Measurements from ENCODE around the gene NEUROD1.

Gene NEUROD1

GRCh38 chr2:181684454-181685149 lies 4.3 kb upstream of the NEUROD1 start:
- DNase-seq (ENCODE audit: low read depth), result no peak

DNA sequence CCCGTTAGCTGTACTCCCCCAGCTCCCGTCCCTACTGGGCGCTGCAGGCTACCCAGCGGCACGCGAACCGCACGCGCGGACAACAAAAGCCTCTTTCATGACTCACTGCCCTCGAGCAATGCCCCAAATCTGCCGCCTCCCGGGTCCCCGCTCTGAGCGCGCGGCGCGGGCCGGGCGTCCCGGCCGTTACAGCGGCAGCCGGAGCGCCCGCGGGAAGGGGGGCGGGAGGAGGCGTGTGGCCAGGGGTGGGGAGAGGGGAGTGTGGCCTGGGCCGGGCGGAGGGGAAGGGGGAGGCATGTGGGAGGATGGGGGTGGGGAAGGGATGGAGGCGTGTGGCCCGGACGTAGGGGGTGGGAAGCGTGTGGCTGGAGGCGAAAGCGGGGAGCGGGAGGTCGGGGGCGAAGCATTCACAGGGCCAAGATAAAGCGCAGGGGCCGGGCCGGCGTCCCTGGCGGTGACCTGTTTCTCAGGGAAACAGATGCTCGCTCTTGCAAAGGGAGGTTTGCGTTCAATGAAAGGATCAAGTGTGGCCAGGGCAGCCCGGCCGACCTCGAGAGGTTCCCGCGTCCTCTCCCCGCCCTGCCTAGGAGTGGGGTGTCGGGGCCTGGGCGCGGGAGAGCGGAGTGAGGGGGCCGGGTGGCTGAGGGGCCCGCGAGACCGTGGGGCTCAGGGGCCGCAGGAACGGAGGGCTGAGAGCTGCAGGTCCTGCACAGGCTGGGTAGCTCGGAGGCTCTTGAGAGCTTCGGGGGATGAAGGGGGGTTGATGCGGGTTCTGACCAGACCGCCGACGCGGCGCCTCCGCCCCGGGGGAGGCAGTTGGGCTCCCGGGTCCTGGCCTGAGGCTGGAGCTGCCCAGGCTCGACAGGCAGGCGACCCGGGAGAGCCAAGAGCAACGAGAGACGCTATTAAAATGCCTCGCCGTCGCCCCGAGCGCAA lies 3.5 kb upstream of the NEUROD1 start:
- H3K4me3 ChIP-seq (ENCODE audit: low read depth, low read length), result no peak overlapping the region
- DNase-seq (ENCODE audit: low read depth), result no peak
- TF ChIP-seq, protein P1, sequence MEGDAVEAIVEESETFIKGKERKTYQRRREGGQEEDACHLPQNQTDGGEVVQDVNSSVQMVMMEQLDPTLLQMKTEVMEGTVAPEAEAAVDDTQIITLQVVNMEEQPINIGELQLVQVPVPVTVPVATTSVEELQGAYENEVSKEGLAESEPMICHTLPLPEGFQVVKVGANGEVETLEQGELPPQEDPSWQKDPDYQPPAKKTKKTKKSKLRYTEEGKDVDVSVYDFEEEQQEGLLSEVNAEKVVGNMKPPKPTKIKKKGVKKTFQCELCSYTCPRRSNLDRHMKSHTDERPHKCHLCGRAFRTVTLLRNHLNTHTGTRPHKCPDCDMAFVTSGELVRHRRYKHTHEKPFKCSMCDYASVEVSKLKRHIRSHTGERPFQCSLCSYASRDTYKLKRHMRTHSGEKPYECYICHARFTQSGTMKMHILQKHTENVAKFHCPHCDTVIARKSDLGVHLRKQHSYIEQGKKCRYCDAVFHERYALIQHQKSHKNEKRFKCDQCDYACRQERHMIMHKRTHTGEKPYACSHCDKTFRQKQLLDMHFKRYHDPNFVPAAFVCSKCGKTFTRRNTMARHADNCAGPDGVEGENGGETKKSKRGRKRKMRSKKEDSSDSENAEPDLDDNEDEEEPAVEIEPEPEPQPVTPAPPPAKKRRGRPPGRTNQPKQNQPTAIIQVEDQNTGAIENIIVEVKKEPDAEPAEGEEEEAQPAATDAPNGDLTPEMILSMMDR (IDR thresholded peaks at IDR 0.05; ENCODE audit: low read depth, low read length, missing control alignments), result no peak

More at GRCh38 chr2:181684454-181685149, 4.3 kb upstream of the NEUROD1 start:
- H3K4me3 ChIP-seq (ENCODE audit: low read depth, low read length), result no peak overlapping the region
- TF ChIP-seq, protein P1 (IDR thresholded peaks at IDR 0.05; ENCODE audit: low read depth, low read length, missing control alignments), result no peak

DNA sequence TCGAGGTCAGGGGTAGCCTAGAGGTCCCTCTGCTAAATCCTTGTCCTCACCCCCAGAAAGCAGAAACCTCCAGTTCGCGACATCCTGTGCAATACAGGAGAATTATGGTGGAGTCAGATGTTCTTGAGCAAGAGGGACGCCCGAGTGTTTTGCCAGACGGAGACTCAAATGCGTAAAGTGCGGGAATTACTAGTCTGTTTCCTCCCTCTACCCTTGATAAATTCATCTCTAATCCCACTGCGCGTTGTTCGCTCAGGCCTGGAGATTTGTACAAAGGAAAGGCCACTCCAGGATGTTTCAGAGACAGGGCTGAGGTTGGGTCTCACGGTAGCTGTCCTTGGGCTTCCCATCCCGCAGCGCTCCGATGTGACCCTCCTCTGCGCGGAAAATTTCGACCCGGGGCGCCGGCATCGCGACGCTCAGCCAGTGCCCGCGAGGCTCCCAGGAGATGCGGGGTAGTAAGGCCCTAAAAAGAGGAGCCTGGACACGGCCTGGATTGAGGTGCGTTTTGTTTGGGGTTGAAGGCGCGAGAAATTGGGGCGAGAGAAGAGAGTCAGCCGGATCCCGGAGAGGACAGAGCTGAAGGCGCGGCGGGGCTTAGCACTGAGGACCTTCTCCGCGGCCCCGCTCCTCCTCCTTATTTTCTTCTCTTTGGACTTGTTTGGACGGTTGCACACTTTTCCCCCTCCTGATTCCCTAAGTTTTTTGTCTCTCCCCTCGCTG lies 2.6 kb upstream of the NEUROD1 start:
- no peak for DNase-seq (ENCODE audit: low read depth)
- no peak overlapping the region for H3K4me3 ChIP-seq (ENCODE audit: low read depth, low read length)
- TF ChIP-seq, protein P1 (IDR thresholded peaks at IDR 0.05; ENCODE audit: low read depth, low read length, missing control alignments), result no peak

DNA sequence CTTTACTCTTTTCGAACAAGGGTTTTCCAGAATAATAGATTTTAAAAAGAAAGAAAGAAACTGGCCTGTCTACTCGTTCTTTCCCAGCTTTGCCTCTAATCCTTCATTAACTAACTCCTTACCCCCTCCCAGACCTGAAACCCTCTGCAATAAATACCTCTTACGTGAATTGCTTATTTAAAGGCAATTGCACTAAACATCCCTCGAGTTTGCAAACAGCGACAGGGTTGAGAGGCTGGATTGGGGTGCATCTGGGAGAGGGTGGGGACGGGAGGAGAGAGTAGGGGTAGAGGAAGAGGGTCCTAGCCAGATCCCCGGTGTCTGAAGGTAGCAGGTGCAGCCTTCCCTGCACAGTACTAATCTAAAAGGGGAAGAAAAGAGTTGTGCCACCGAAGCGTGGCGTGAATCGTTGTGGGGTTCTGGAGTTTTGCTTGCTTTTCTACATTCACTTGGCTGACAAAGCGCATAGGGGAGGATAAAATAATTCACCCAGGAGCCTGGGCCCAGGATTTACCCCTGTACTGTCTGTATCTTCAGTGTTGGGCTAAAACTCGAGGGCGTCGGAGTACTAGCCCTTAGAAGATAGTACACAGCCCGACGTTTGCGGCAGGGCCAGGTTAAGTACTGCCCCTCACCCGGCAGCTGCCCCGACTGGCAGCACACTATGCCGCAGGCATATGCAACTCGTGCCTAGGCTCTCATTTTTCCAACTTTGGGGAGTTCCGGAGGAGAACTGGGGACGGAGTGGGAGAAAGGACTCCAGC lies 1.9 kb upstream of the NEUROD1 start:
- TF ChIP-seq, protein P1 (IDR thresholded peaks at IDR 0.05; ENCODE audit: low read depth, low read length, missing control alignments), result no peak
- no peak for DNase-seq (ENCODE audit: low read depth)
- no peak overlapping the region for H3K4me3 ChIP-seq (ENCODE audit: low read depth, low read length)

DNA sequence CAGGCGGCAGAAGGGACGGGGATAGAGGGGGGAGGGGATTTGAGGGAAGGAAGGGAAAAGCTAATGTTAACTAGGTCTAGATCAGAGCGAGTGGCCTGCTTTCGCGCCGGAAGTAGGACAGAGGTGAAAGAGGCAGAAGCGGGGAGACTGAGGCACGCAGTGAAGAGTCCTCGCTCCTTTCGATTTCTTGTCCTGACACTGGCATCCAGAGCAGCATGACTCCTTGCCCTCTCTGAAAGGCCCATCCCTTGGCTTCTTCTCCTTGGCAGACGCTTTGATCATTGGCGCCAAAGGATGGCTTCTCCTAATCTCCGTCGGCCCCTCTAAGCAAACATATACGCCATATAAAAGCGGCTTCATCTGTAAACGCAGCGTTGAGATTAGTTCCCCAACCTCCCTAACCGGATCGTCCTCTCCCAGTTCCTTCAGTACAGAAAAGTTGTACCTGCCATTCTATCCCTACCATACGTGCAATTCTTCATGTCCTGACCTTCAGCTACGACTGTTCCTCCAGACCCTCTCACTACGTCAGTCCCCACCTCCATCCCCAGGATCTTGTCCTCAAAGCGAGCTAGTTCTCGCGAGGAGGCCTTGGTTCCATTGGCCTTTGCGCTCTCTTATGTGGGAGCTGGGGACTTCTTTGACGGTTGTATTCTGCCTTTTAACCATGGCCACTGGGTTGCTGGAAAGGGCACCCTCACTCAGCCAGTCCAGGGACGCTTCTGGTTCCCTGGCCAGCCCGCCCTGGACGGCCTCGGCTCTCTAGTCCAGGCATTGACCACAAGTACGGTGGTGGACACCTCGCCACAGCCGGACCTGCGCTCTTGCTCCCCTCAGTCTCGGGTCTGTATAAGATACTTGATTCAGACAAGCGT lies 857 bp upstream of the NEUROD1 start:
- no peak for DNase-seq (ENCODE audit: low read depth)
- H3K4me3 ChIP-seq (ENCODE audit: low read depth, low read length), result no peak overlapping the region
- TF ChIP-seq, protein P1 (IDR thresholded peaks at IDR 0.05; ENCODE audit: low read depth, low read length, missing control alignments), result no peak

Data from GM12864 (cell line).